Astrocyte (in vitro differentiated cells and primary cell): ENCODE results near the gene SLC8A3. TPM values are rescaled to one million over a fixed set of nuclear protein-coding genes. Genes with fewer than 3 reads are reported as not detected.

Experiments
- DNase-seq: peaks from one replicate; pipeline ENCODE4 v3.0.0-alpha.2; 2010; ENCODE audit warnings: low read depth
- FAIRE-seq: peaks from 2 replicates; lab custom pipeline; 2011; peaks lifted over from hg19 to GRCh38; lab: Jason Lieb, UNC
- H2AFZ ChIP-seq: 2 replicates; pipeline ENCODE4 v1.6.0; 2012; ENCODE audit warnings: low read depth, low read length, inconsistent platforms
- H3K27ac ChIP-seq: 2 replicates; pipeline ENCODE4 v1.5.1; 2011; ENCODE audit warnings: low read depth, low read length, inconsistent platforms
- H3K27me3 ChIP-seq: 2 replicates; pipeline ENCODE4 v1.6.0; 2011; ENCODE audit warnings: low read length, inconsistent platforms; ENCODE audit not compliant: insufficient read depth
- H3K36me3 ChIP-seq: 2 replicates; pipeline ENCODE4 v1.5.1; 2011; ENCODE audit warnings: low read length, inconsistent platforms; ENCODE audit not compliant: insufficient read depth
- H3K4me1 ChIP-seq: 2 replicates; pipeline ENCODE4 v1.5.1; 2011; ENCODE audit warnings: low read length, inconsistent platforms; ENCODE audit not compliant: insufficient read depth
- H3K4me2 ChIP-seq: 2 replicates; pipeline ENCODE4 v1.6.0; 2012; ENCODE audit warnings: low read length, inconsistent platforms
- H3K4me3 ChIP-seq: 2 replicates; pipeline ENCODE4 v1.5.1; 2011; ENCODE audit warnings: low read depth, mild to moderate bottlenecking, low read length, inconsistent platforms; ENCODE audit not compliant: insufficient read depth
- H3K79me2 ChIP-seq: 2 replicates; pipeline ENCODE4 v1.6.0; 2012; ENCODE audit warnings: mild to moderate bottlenecking, low read length, inconsistent platforms; ENCODE audit not compliant: insufficient read depth
- H3K9ac ChIP-seq: 2 replicates; pipeline ENCODE4 v1.6.0; 2012; ENCODE audit warnings: mild to moderate bottlenecking, low read length, inconsistent platforms
- H3K9me3 ChIP-seq: 2 replicates; pipeline ENCODE4 v1.5.1; 2012; ENCODE audit warnings: low read depth, mild to moderate bottlenecking, low read length, inconsistent platforms; ENCODE audit not compliant: insufficient read depth
- H4K20me1 ChIP-seq: 2 replicates; pipeline ENCODE4 v1.6.0; 2012; ENCODE audit warnings: low read length, inconsistent platforms; ENCODE audit not compliant: insufficient read depth
- H3K27ac Mint-ChIP-seq: one replicate; pipeline ENCODE4 v1.8.0; 2021; ENCODE audit warnings: mild to moderate bottlenecking, mixed read lengths; ENCODE audit not compliant: unreplicated experiment
- H3K27me3 Mint-ChIP-seq: one replicate; pipeline ENCODE4 v1.8.0; 2021; ENCODE audit warnings: low read depth, mixed read lengths; ENCODE audit not compliant: unreplicated experiment
- H3K36me3 Mint-ChIP-seq: one replicate; pipeline ENCODE4 v1.8.0; 2021; ENCODE audit warnings: low read depth, mixed read lengths; ENCODE audit not compliant: unreplicated experiment
- H3K4me1 Mint-ChIP-seq: one replicate; pipeline ENCODE4 v1.8.0; 2021; ENCODE audit warnings: low read depth, mixed read lengths; ENCODE audit not compliant: unreplicated experiment
- H3K4me3 Mint-ChIP-seq: one replicate; pipeline ENCODE4 v1.8.0; 2021; ENCODE audit warnings: mild to moderate bottlenecking, moderate library complexity, mixed read lengths; ENCODE audit not compliant: unreplicated experiment
- H3K9me3 Mint-ChIP-seq: one replicate; pipeline ENCODE4 v1.8.0; 2021; ENCODE audit warnings: mild to moderate bottlenecking, mixed read lengths; ENCODE audit not compliant: unreplicated experiment
- EZH2 ChIP-seq: IDR thresholded peaks from 2 replicates; pipeline ENCODE4 v1.6.1; 2012; ENCODE audit warnings: mild to moderate bottlenecking, low read length, inconsistent platforms; ENCODE audit not compliant: insufficient read depth
- total RNA-seq: library from RNA; stranded (reverse); gene quantifications from 2 replicates; pipeline ENCODE4 v1.2.1, GENCODE V29; 2021
- TF ChIP-seq, protein P1 (sequence below): IDR thresholded peaks from 2 replicates; pipeline ENCODE4 v1.5.1; 2011; ENCODE audit warnings: low read depth, mild to moderate bottlenecking, inconsistent platforms, low read length, moderate library complexity; ENCODE audit not compliant: insufficient read depth

The SLC8A3 gene
- total RNA-seq, 1 donor from 2014 or later: 0.45 TPM

DNA sequence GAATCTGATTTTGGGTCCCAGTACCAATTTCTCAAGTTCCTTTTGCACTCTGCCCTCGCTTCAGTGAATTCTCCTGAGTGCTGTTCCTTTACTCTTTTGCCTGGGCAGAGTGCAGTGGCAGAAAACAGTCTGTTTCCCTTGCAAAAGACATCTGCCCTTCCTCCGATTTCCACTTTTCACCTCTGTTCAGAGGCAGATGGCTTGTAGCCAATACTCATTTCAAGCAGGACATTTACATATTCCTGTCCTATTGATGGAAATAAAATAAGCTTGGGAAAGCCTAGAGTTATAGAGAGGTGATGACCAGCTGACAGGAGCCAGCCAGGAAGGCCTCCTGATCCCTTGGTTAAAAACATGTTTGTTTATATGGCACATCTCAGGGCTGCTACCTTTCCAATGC is 111.0 kb downstream of the SLC8A3 start:
- no peaks in the 10 kb centered on the region for H3K36me3 Mint-ChIP-seq
- Histone ChIP-seq H3K79me2 (no peaks in the 10 kb centered on the region), H3K4me3 (no peak overlapping the region), H3K27me3 (no peaks in the 10 kb centered on the region), H4K20me1 (no peaks in the 10 kb centered on the region), H3K36me3 (no peaks in the 10 kb centered on the region), H3K9ac (no peak overlapping the region), H3K4me2 (no peak overlapping the region), H3K4me1 (no peaks in the 10 kb centered on the region), H3K27ac (no peak overlapping the region), H3K9me3 (no peaks in the 10 kb centered on the region), H2AFZ (no peak overlapping the region)
- H3K4me3 Mint-ChIP-seq: no peak overlapping the region
- H3K4me1 Mint-ChIP-seq: no peaks in the 10 kb centered on the region
- no peak for TF ChIP-seq EZH2
- TF ChIP-seq, protein P1, sequence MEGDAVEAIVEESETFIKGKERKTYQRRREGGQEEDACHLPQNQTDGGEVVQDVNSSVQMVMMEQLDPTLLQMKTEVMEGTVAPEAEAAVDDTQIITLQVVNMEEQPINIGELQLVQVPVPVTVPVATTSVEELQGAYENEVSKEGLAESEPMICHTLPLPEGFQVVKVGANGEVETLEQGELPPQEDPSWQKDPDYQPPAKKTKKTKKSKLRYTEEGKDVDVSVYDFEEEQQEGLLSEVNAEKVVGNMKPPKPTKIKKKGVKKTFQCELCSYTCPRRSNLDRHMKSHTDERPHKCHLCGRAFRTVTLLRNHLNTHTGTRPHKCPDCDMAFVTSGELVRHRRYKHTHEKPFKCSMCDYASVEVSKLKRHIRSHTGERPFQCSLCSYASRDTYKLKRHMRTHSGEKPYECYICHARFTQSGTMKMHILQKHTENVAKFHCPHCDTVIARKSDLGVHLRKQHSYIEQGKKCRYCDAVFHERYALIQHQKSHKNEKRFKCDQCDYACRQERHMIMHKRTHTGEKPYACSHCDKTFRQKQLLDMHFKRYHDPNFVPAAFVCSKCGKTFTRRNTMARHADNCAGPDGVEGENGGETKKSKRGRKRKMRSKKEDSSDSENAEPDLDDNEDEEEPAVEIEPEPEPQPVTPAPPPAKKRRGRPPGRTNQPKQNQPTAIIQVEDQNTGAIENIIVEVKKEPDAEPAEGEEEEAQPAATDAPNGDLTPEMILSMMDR: no peak
- FAIRE-seq (no peak), DNase-seq (no peak)
- H3K27ac Mint-ChIP-seq: no peak overlapping the region
- H3K27me3 Mint-ChIP-seq: peaks cover 35% of the 10 kb centered on the region
- H3K9me3 Mint-ChIP-seq: no peaks in the 10 kb centered on the region

DNA sequence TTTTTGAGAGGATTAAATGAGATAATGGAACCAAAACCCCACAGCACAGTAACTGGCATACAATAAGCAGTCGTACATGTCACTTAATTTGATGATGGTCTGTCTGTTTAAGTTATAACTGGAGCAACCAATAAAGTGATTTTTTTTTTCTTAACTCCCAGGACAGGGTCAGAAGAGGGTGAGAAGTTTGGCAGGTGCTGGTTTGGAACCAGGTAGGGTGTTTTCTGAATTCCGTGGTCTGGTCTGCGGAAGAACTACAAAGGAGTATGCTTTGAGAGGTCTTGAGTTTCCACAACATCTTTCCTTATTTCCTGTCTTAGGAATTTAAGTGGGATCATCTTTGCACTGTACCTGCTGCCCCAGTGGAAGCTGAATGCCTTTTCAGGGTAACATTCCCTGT is 111.7 kb downstream of the SLC8A3 start:
- Histone ChIP-seq H3K4me3 (no peak overlapping the region), H3K4me2 (no peak overlapping the region), H3K9ac (no peak overlapping the region), H3K4me1 (no peaks in the 10 kb centered on the region), H3K27me3 (no peaks in the 10 kb centered on the region), H4K20me1 (no peaks in the 10 kb centered on the region), H3K27ac (no peak overlapping the region), H2AFZ (no peak overlapping the region), H3K79me2 (no peaks in the 10 kb centered on the region), H3K9me3 (no peaks in the 10 kb centered on the region), H3K36me3 (no peaks in the 10 kb centered on the region)
- Mint-ChIP-seq H3K27me3 (peaks cover 36% of the 10 kb centered on the region), H3K36me3 (no peaks in the 10 kb centered on the region), H3K4me1 (no peaks in the 10 kb centered on the region), H3K4me3 (no peak overlapping the region), H3K9me3 (no peaks in the 10 kb centered on the region), H3K27ac (no peak overlapping the region)
- FAIRE-seq (no peak), DNase-seq (no peak)
- TF ChIP-seq, protein P1: no peak
- TF ChIP-seq EZH2: no peak

DNA sequence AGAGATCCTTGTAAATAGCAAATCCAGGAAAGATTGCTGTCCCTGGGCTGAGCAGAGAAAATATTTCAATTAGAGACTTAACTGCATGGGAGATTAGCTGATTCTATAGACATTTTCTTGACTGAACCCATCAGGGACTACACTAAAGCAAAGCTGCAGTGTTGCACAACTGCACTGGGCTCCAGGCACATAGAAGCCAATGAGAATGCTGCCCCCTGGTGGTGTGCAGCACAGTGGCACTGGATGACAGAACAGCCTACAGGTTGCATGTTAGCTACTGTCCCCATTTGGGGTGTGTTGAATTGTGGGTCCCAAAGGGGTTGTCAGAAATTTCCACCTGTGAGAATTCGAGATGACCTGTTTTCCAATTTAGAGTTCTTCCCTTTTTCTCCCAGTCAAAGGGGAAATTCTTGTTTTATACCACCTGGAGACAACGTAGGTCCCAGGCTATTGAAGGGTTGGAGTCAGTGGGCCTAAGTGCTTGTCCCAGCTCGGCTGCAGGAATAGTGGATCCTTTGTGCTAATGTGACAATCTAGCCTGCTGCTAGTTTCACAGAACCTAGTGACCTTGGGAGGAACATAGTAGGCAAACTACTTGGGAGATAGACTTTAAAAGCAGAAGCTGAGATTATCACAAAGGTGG is 114.7 kb downstream of the SLC8A3 start:
- no peaks in the 10 kb centered on the region for H4K20me1 ChIP-seq
- Mint-ChIP-seq H3K4me3 (no peak overlapping the region), H3K27ac (no peak overlapping the region), H3K4me1 (peaks cover 5% of the 10 kb centered on the region), H3K36me3 (no peaks in the 10 kb centered on the region), H3K9me3 (no peaks in the 10 kb centered on the region), H3K27me3 (peaks cover 32% of the 10 kb centered on the region)
- H3K4me1 ChIP-seq: no peaks in the 10 kb centered on the region
- H2AFZ ChIP-seq: no peak overlapping the region
- no peaks in the 10 kb centered on the region for H3K9me3 ChIP-seq
- H3K27ac ChIP-seq: no peak overlapping the region
- no peak overlapping the region for H3K9ac ChIP-seq
- DNase-seq: no peak
- no peaks in the 10 kb centered on the region for H3K79me2 ChIP-seq
- no peak for FAIRE-seq
- no peaks in the 10 kb centered on the region for H3K27me3 ChIP-seq
- no peak overlapping the region for H3K4me2 ChIP-seq
- TF ChIP-seq EZH2: no peak
- TF ChIP-seq, protein P1: peak; percentile 68
- no peaks in the 10 kb centered on the region for H3K36me3 ChIP-seq
- no peak overlapping the region for H3K4me3 ChIP-seq
